Nephron progenitor cell (in vitro differentiated cells): ENCODE data around the gene FSTL4.

Source experiments
- DNase-seq: peaks from one replicate; pipeline ENCODE4 v3.0.0; 2021
- H3K27ac Mint-ChIP-seq: 2 replicates; pipeline ENCODE4 v1.8.0; 2021; ENCODE audit warnings: mild to moderate bottlenecking, moderate library complexity, mixed read lengths
- H3K27me3 Mint-ChIP-seq: 2 replicates; pipeline ENCODE4 v1.8.0; 2021; ENCODE audit warnings: mild to moderate bottlenecking, low read depth, mixed read lengths; ENCODE audit not compliant: poor library complexity
- H3K36me3 Mint-ChIP-seq: 2 replicates; pipeline ENCODE4 v1.8.0; 2021; ENCODE audit warnings: low read depth, mixed read lengths
- H3K4me1 Mint-ChIP-seq: 2 replicates; pipeline ENCODE4 v1.8.0; 2021; ENCODE audit warnings: mixed read lengths
- H3K4me3 Mint-ChIP-seq: 2 replicates; pipeline ENCODE4 v1.8.0; 2021; ENCODE audit warnings: mild to moderate bottlenecking, moderate library complexity, mixed read lengths
- H3K9me3 Mint-ChIP-seq: 2 replicates; pipeline ENCODE4 v1.8.0; 2021; ENCODE audit warnings: mild to moderate bottlenecking, moderate library complexity, mixed read lengths
- CTCF ChIP-seq: fragments of 200-600 bp; sonication (generic); IDR thresholded peaks from 2 replicates; pipeline ENCODE4 v1.5.0; 2021; ENCODE audit warnings: antibody characterized with exemption

FSTL4 gene

GRCh38 chr5:133266966-133267365 lies 345.4 kb downstream of the FSTL4 start:
- H3K9me3 Mint-ChIP-seq: no peaks in the 10 kb centered on the region
- H3K4me3 Mint-ChIP-seq: no peak overlapping the region
- H3K27ac Mint-ChIP-seq: no peak overlapping the region
- H3K27me3 Mint-ChIP-seq: peaks cover 15% of the 10 kb centered on the region
- no peak for DNase-seq
- TF ChIP-seq CTCF: no peak
- H3K36me3 Mint-ChIP-seq: no peaks in the 10 kb centered on the region
- H3K4me1 Mint-ChIP-seq: peaks cover 48% of the 10 kb centered on the region

GRCh38 chr5:133266527-133266878 lies 345.8 kb downstream of the FSTL4 start:
- Mint-ChIP-seq H3K4me3 (no peak overlapping the region), H3K27me3 (peaks cover 15% of the 10 kb centered on the region), H3K9me3 (no peaks in the 10 kb centered on the region), H3K27ac (no peak overlapping the region), H3K36me3 (no peaks in the 10 kb centered on the region), H3K4me1 (peaks cover 44% of the 10 kb centered on the region)
- TF ChIP-seq CTCF: no peak
- DNase-seq: no peak

- no peaks in the 10 kb centered on the region for H3K36me3 Mint-ChIP-seq
- H3K27me3 Mint-ChIP-seq: peaks cover 11% of the 10 kb centered on the region
- no peak for DNase-seq
- H3K27ac Mint-ChIP-seq: no peak overlapping the region
- H3K9me3 Mint-ChIP-seq: no peaks in the 10 kb centered on the region
- no peak for TF ChIP-seq CTCF
- peaks cover 39% of the 10 kb centered on the region for H3K4me1 Mint-ChIP-seq
- H3K4me3 Mint-ChIP-seq: no peak overlapping the region
These were observed 346.4 kb downstream of the FSTL4 start for GRCh38 chr5:133265720-133266526.

GRCh38 chr5:133265257-133265656 lies 347.1 kb downstream of the FSTL4 start:
- no peaks in the 10 kb centered on the region for H3K9me3 Mint-ChIP-seq
- H3K27me3 Mint-ChIP-seq: peaks cover 11% of the 10 kb centered on the region
- TF ChIP-seq CTCF: no peak
- H3K4me3 Mint-ChIP-seq: no peak overlapping the region
- H3K4me1 Mint-ChIP-seq: peaks cover 33% of the 10 kb centered on the region
- no peak for DNase-seq
- H3K27ac Mint-ChIP-seq: no peak overlapping the region
- no peaks in the 10 kb centered on the region for H3K36me3 Mint-ChIP-seq

- Mint-ChIP-seq H3K27me3 (peaks cover 19% of the 10 kb centered on the region), H3K4me1 (peaks cover 32% of the 10 kb centered on the region), H3K4me3 (no peak overlapping the region), H3K27ac (no peak overlapping the region), H3K36me3 (no peaks in the 10 kb centered on the region), H3K9me3 (no peaks in the 10 kb centered on the region)
- no peak for TF ChIP-seq CTCF
- no peak for DNase-seq
These were observed 349.7 kb downstream of the FSTL4 start for GRCh38 chr5:133262690-133263089.

- peaks cover 16% of the 10 kb centered on the region for H3K27me3 Mint-ChIP-seq
- no peak for TF ChIP-seq CTCF
- H3K4me3 Mint-ChIP-seq: no peak overlapping the region
- no peaks in the 10 kb centered on the region for H3K9me3 Mint-ChIP-seq
- no peaks in the 10 kb centered on the region for H3K36me3 Mint-ChIP-seq
- H3K27ac Mint-ChIP-seq: no peak overlapping the region
- H3K4me1 Mint-ChIP-seq: peaks cover 27% of the 10 kb centered on the region
- DNase-seq: no peak
These were observed 350.3 kb downstream of the FSTL4 start for GRCh38 chr5:133261993-133262392.
